Tibial nerve (tissue), 4 donors: ENCODE results near the gene SMYD3.

Experiments
- CTCF ChIP-seq, 5 experiments: fragments of 200-600 bp in 3 of 5; fragments of 450-650 bp in 2 of 5; sonication (generic) in 3 of 5; IDR thresholded peaks; one replicate each; pipeline ENCODE4 v1.5.1; 2016 to 2019; ENCODE audit warnings: antibody characterized with exemption in 5 of 5, mild to moderate bottlenecking in 3 of 5, moderate library complexity in 2 of 5
- EP300 ChIP-seq, 2 donors: sonication (generic); formaldehyde crosslinking; IDR thresholded peaks; one replicate each; pipeline ENCODE4 v1.6.1; 2017; ENCODE audit warnings: antibody characterized with exemption in 2 of 2, mild to moderate bottlenecking in 1 of 2
- POLR2A ChIP-seq, 2 donors: fragments of 450-650 bp; IDR thresholded peaks; one replicate each; pipeline ENCODE4 v1.6.1; 2017; ENCODE audit warnings: antibody characterized with exemption in 2 of 2, mild to moderate bottlenecking in 2 of 2, moderate library complexity in 2 of 2

GRCh38 chr1:245807306-245807705, 699.8 kb downstream of the SMYD3 start:
- TF ChIP-seq CTCF (IDR thresholded peaks at IDR 0.05) (no peak), POLR2A (IDR thresholded peaks at IDR 0.05) (no peak), EP300 (IDR thresholded peaks at IDR 0.05) (no peak)
